Thyroid gland (tissue), 4 donors: Measurements from ENCODE around the gene PABPN1L. TPM values are rescaled to one million over a fixed set of nuclear protein-coding genes. Genes with fewer than 3 reads are reported as not detected.

Experiments used
- DNase-seq, 2 donors: peaks; one replicate each; pipeline ENCODE4 v3.0.0-alpha.2; 2019
- H3K27ac ChIP-seq, 3 donors: fragments of 200-600 bp; sonication (generic); 1 replicate in 2 of 3; 2 replicates in 1 of 3; pipeline ENCODE4 v1.5.1; 2016 to 2019; ENCODE audit warnings: mild to moderate bottlenecking in 1 of 3, moderate library complexity in 1 of 3
- H3K27me3 ChIP-seq: fragments of 200-600 bp; sonication (generic); one replicate; pipeline ENCODE4 v1.5.1; 2019
- H3K36me3 ChIP-seq, 2 donors: fragments of 200-600 bp; sonication (generic); one replicate each; pipeline ENCODE4 v1.5.1; 2016 to 2019
- H3K4me1 ChIP-seq, 2 donors: fragments of 200-600 bp; sonication (generic); one replicate each; pipeline ENCODE4 v1.5.1; 2017 to 2019
- H3K4me3 ChIP-seq, 3 donors: fragments of 200-600 bp; sonication (generic); replicated peaks in 1 of 3; 1 replicate in 2 of 3; 2 replicates in 1 of 3; pipeline ENCODE4 v1.5.1; 2016; ENCODE audit warnings: mild to moderate bottlenecking in 1 of 3
- H3K9me3 ChIP-seq: fragments of 200-600 bp; sonication (generic); one replicate; pipeline ENCODE4 v1.5.1; 2017
- CTCF ChIP-seq, 6 experiments: fragments of 200-600 bp in 3 of 6; fragments of 450-650 bp in 3 of 6; sonication (generic) in 3 of 6; IDR thresholded peaks; one replicate each; pipeline ENCODE4 v1.5.1; 2016 to 2019; ENCODE audit warnings: antibody characterized with exemption in 6 of 6, mild to moderate bottlenecking in 2 of 6, inconsistent platforms in 1 of 6, moderate library complexity in 1 of 6
- POLR2A ChIP-seq, 2 donors: fragments of 450-650 bp; IDR thresholded peaks; one replicate each; pipeline ENCODE4 v1.6.1; 2017; ENCODE audit warnings: antibody characterized with exemption in 2 of 2, mild to moderate bottlenecking in 2 of 2, moderate library complexity in 1 of 2
- whole genome bisulfite sequencing, 2 donors: methylation state at CpG; one replicate each; pipeline ENCODE4 v1.1.5; 2017; 5-methylcytosine and 5-hydroxymethylcytosine counted together
- intact Hi-C: fragments of 100-400 bp; cut with DNase I; formaldehyde crosslinking; loops from one replicate; pipeline ENCODE4 v1.15.1; 2023
- total RNA-seq, 4 donors: library from RNA; depleted of rRNA; stranded (reverse); fragments of >200 nt; gene quantifications; one replicate each; pipeline ENCODE4 v1.2.3, GENCODE V29; 2016

The PABPN1L gene
- total RNA-seq, 4 donors from 2014 or later = not detected

- Histone ChIP-seq H3K4me1 (no peaks in the 10 kb centered on the region), H3K36me3 (no peaks in the 10 kb centered on the region), H3K27me3 (no peaks in the 10 kb centered on the region), H3K9me3 (no peaks in the 10 kb centered on the region), H3K27ac (no peak overlapping the region), H3K4me3 (no peak overlapping the region)
- no peak for DNase-seq
- intact Hi-C loops = no loop called here
- 92 to 96% methylated on average over 9 of the region's 9 CpGs for WGBS, 2 donors
- no peak for TF ChIP-seq POLR2A (IDR thresholded peaks at IDR 0.05)
- TF ChIP-seq CTCF (IDR thresholded peaks at IDR 0.05) = no peak
These were observed 20.4 kb downstream of the PABPN1L start for GRCh38 chr16:88846088-88846487.

- Histone ChIP-seq H3K4me3 (no peak overlapping the region), H3K9me3 (no peaks in the 10 kb centered on the region), H3K4me1 (no peaks in the 10 kb centered on the region), H3K36me3 (peaks cover 0 to 10% of the 10 kb centered on the region in 2 donors), H3K27me3 (no peaks in the 10 kb centered on the region), H3K27ac (no peak overlapping the region)
- TF ChIP-seq POLR2A (IDR thresholded peaks at IDR 0.05) = no peak
- peak in 2 of 6 experiments; percentile 6 to 12 for TF ChIP-seq CTCF (IDR thresholded peaks at IDR 0.05)
- intact Hi-C loops = no loop called here
- 67 to 69% methylated on average over 11 of the region's 11 CpGs for WGBS, 2 donors
- peak in 1 of 2 donors; percentile 17 for DNase-seq
These were observed 21.9 kb downstream of the PABPN1L start for GRCh38 chr16:88844419-88845036.

DNA sequence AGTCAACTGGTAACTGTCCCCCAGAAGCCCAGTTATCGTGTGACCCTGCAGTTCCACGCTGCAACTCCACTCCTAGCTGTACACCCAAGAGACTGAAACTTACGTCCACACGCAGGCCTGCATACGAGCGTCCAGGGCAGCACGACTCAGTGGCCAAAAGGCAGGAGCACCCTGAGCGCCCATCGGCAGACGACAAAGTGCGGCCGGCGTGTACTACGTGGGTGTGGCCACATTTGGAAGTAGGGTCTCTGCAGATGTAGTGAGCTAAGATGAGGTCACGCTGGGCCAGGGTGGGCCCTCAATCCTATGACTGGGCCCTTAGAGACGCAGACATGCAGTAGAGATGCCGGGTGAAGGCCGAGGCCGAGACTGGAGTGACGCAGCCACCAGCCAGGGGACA is 23.2 kb downstream of the PABPN1L start:
- no peak for DNase-seq
- peaks cover 0 to 10% of the 10 kb centered on the region in 2 donors for H3K36me3 ChIP-seq

GRCh38 chr16:88842806-88843205 is 23.7 kb downstream of the PABPN1L start:
- Histone ChIP-seq H3K4me3 (no peak overlapping the region), H3K4me1 (no peaks in the 10 kb centered on the region), H3K9me3 (no peaks in the 10 kb centered on the region), H3K27me3 (no peaks in the 10 kb centered on the region), H3K36me3 (peaks cover 4 to 10% of the 10 kb centered on the region in 2 donors), H3K27ac (no peak overlapping the region)
- no peak for DNase-seq
- WGBS, 2 donors = 95 to 96% methylated on average over 24 to 25 of the region's 25 CpGs
- TF ChIP-seq POLR2A (IDR thresholded peaks at IDR 0.05) (no peak), CTCF (IDR thresholded peaks at IDR 0.05) (no peak)
- intact Hi-C loops = no loop called here

More for the DNA sequence above, 23.2 kb downstream of the PABPN1L start:
- TF ChIP-seq POLR2A (IDR thresholded peaks at IDR 0.05) = no peak
- TF ChIP-seq CTCF (IDR thresholded peaks at IDR 0.05) = no peak
- H3K4me3 ChIP-seq = no peak overlapping the region
- H3K4me1 ChIP-seq = no peaks in the 10 kb centered on the region
- H3K27me3 ChIP-seq = no peaks in the 10 kb centered on the region
- H3K27ac ChIP-seq = no peak overlapping the region
- intact Hi-C loops = no loop called here
- 94 to 96% methylated on average over 20 of the region's 20 CpGs for WGBS, 2 donors
- no peaks in the 10 kb centered on the region for H3K9me3 ChIP-seq

DNA sequence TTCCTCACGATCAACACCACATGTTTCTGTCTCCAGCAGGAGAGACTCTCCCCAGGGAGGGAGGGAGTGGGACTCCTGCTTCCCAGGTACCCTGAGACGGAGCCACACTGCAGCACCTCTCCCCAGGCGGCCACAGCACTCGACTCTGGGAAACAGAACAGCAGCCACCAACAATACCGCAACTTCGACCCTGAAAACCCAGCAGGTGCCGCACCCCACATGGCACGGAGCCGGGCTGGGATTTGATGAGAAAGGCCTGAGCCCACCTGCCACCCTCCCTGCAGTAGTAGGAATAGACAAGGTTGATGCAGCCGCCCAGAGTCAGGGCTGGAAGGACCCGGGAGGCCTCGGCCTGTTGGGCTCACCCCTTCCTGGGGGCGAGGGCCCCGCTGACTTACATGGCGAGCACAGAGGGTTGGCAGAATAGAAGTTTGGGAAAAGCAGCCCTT is 24.1 kb downstream of the PABPN1L start:
- peaks cover 8 to 10% of the 10 kb centered on the region in 2 donors for H3K36me3 ChIP-seq

More for the DNA sequence above, 24.1 kb downstream of the PABPN1L start:
- Histone ChIP-seq H3K27ac (no peak overlapping the region), H3K4me3 (no peak overlapping the region), H3K4me1 (no peaks in the 10 kb centered on the region), H3K27me3 (no peaks in the 10 kb centered on the region), H3K9me3 (no peaks in the 10 kb centered on the region)
- TF ChIP-seq CTCF (IDR thresholded peaks at IDR 0.05) (no peak), POLR2A (IDR thresholded peaks at IDR 0.05) (no peak)
- DNase-seq = no peak
- WGBS, 2 donors = 85 to 95% methylated on average over 2 to 11 of the region's 15 CpGs
- intact Hi-C loops = no loop called here
